ENCODE measurements around the gene P3H3. TPM values are rescaled to one million over a fixed set of nuclear protein-coding genes. Genes with fewer than 3 reads are reported as not detected.

P3H3 gene
- polyA plus RNA-seq, 1 experiment = 45.5 TPM

DNA sequence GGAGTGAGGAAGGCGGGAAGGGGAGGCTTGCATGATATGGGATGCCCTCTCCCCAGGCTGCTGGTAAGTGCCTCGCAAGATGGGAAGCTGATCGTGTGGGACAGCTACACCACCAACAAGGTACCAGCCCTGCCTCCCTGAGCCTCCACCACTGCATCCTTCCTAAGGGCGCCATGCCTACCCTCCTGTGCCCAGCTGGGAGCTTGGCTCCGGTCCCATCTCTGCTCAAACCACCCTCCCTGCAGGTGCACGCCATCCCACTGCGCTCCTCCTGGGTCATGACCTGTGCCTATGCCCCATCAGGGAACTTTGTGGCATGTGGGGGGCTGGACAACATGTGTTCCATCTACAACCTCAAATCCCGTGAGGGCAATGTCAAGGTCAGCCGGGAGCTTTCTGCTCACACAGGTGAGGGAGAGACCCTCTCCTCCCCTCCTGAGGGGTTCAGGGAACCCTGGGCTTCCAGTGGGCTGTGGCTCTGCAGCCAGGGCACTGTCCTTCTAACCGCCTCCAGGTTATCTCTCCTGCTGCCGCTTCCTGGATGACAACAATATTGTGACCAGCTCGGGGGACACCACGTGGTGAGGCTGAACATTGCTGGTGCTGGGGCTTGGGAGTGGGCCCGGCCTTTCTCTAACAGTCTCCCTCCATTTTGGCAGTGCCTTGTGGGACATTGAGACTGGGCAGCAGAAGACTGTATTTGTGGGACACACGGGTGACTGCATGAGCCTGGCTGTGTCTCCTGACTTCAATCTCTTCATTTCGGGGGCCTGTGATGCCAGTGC lies 15.1 kb downstream of the P3H3 start:
- POLR2A ChIA-PET = interaction anchor here (0.8 to 2.3 kb wide), 2 partner anchors 8 kb away, joined by 4 to 7 read pairs; partner anchors contain the start of gene CDCA3

GRCh38 chr12:6845395-6845794 lies 17.2 kb downstream of the P3H3 start:
- CTCF ChIA-PET = interaction anchor here (1.0 to 1.4 kb wide), 2 partner anchors 10 kb away, joined by 3 to 5 read pairs; no protein-coding TSS in a partner anchor
- Histone ChIP-seq H3K27me3 (ENCODE audit: control insufficient read depth, insufficient read depth, low read length) (no peaks in the 10 kb centered on the region), H3K27ac (ENCODE audit: low read depth, low read length) (no peak overlapping the region), H3K9me3 (ENCODE audit: control insufficient read depth, insufficient read depth, low read length) (no peaks in the 10 kb centered on the region), H3K4me3 (ENCODE audit: low read depth, low read length) (no peak overlapping the region)
- POLR2A ChIA-PET = no interaction called here
- no peak for DNase-seq (ENCODE audit: low read depth, low spot score)
- no peak for TF ChIP-seq CTCF (IDR thresholded peaks at IDR 0.05; ENCODE audit: low read depth, low read length)

More for the DNA sequence above, 15.1 kb downstream of the P3H3 start:
- Histone ChIP-seq H3K4me3 (ENCODE audit: low read depth, low read length) (no peak overlapping the region), H3K27me3 (ENCODE audit: control insufficient read depth, insufficient read depth, low read length) (no peaks in the 10 kb centered on the region), H3K27ac (ENCODE audit: low read depth, low read length) (peak overlapping the region; percentile 2), H3K9me3 (ENCODE audit: control insufficient read depth, insufficient read depth, low read length) (no peaks in the 10 kb centered on the region)
- no peak for TF ChIP-seq CTCF (IDR thresholded peaks at IDR 0.05; ENCODE audit: low read depth, low read length)
- no peak for DNase-seq (ENCODE audit: low read depth, low spot score)
- CTCF ChIA-PET = interaction anchor here (0.6 to 1.5 kb wide), 2 partner anchors 65 to 90 kb away, joined by 3 to 4 read pairs; partner anchors contain the start of gene MLF2

DNA sequence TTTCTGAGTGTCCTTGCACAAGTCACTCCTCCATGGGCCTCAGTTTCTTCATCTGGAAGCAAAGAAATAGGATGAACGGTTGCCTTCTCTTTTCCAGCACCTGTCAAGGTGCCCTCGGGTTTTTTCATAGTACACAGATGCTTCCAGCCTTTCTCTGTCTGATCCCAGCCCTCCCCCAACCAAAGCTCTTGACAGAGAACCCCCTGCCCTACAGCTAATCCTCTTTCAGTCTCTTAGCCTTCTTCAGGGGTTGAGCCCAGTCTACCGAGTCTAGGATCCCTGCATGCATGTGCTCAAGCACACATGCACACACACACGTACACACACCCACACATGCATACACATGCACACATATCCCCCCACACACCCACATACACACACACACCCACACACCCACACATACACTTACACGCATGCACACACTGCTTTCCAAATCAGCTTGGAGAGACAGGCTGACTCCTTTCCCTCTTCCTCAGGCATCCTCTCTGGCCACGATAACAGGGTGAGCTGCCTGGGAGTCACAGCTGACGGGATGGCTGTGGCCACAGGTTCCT lies 18.2 kb downstream of the P3H3 start:
- POLR2A ChIA-PET = no interaction called here
- Histone ChIP-seq H3K4me3 (ENCODE audit: low read depth, low read length) (no peak overlapping the region), H3K27ac (ENCODE audit: low read depth, low read length) (no peak overlapping the region), H3K27me3 (ENCODE audit: control insufficient read depth, insufficient read depth, low read length) (no peaks in the 10 kb centered on the region), H3K9me3 (ENCODE audit: control insufficient read depth, insufficient read depth, low read length) (no peaks in the 10 kb centered on the region)
- TF ChIP-seq CTCF (IDR thresholded peaks at IDR 0.05; ENCODE audit: low read depth, low read length) = no peak
- DNase-seq (ENCODE audit: low read depth, low spot score) = no peak
- CTCF ChIA-PET = no interaction called here

DNA sequence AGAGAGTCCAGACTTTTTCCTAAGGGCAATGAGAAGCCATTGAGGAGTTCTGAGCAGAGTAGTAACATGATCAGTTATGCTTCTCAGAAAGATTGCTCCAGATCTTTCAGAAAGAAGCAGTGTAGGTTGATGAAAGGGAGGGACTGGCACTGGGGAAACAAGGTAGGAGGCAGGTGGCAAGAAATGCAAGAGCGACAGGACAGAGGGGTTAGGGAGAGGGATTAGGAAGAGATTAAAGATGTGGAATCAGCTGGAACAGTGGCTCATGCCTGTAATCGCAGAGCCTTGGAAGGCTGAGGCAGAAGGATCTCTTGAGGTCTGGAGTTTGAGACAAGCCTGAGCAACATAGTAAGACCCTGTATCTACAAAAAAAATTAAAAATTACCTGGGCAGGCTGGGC lies 19.5 kb downstream of the P3H3 start:
- ChIA-PET CTCF (interaction anchor here (0.6 to 1.9 kb wide), 5 partner anchors 11 to 282 kb away, joined by 3 to 9 read pairs (median 5); partner anchors contain the start of gene MLF2), POLR2A (no interaction called here)
- no peak overlapping the region for H3K4me3 ChIP-seq (ENCODE audit: low read depth, low read length)
- no peaks in the 10 kb centered on the region; the same call in 1 of the 2 replicates for H3K9me3 ChIP-seq (ENCODE audit: control insufficient read depth, insufficient read depth, low read length)
- H3K27me3 ChIP-seq (ENCODE audit: control insufficient read depth, insufficient read depth, low read length) = no peaks in the 10 kb centered on the region
- no peak overlapping the region for H3K27ac ChIP-seq (ENCODE audit: low read depth, low read length)
- no peak for TF ChIP-seq CTCF (IDR thresholded peaks at IDR 0.05; ENCODE audit: low read depth, low read length)
- DNase-seq (ENCODE audit: low read depth, low spot score) = no peak

GRCh38 chr12:6849427-6849826 lies 21.2 kb downstream of the P3H3 start:
- Histone ChIP-seq H3K27ac (ENCODE audit: low read depth, low read length) (no peak overlapping the region), H3K4me3 (ENCODE audit: low read depth, low read length) (no peak overlapping the region), H3K27me3 (ENCODE audit: control insufficient read depth, insufficient read depth, low read length) (no peaks in the 10 kb centered on the region), H3K9me3 (ENCODE audit: control insufficient read depth, insufficient read depth, low read length) (no peaks in the 10 kb centered on the region; the same call in 1 of the 2 replicates)
- ChIA-PET CTCF (interaction anchor here (1.9 kb wide), 1 partner anchor 13 kb away, joined by 6 read pairs; no protein-coding TSS in a partner anchor), POLR2A (interaction anchor here (1.1 kb wide), 1 partner anchor 10 kb away, joined by 3 read pairs; no protein-coding TSS in a partner anchor)
- TF ChIP-seq CTCF (IDR thresholded peaks at IDR 0.05; ENCODE audit: low read depth, low read length) = no peak
- DNase-seq (ENCODE audit: low read depth, low spot score) = no peak

Measured in AG04450 (cell line).